Bronchial epithelial cell (primary cell): ENCODE results near the gene FASTKD3. TPM values are rescaled to one million over a fixed set of nuclear protein-coding genes. Genes with fewer than 3 reads are reported as not detected.

ENCODE experiments used
- DNase-seq: peaks from one replicate; pipeline ENCODE4 v3.0.0-alpha.2; 2010; ENCODE audit warnings: low read depth
- FAIRE-seq: peaks from 2 replicates; lab custom pipeline; 2011; peaks lifted over from hg19 to GRCh38; lab: Jason Lieb, UNC
- H3K27me3 ChIP-seq: 2 replicates; pipeline ENCODE4 v1.5.1; 2011; ENCODE audit warnings: low read length; ENCODE audit not compliant: control insufficient read depth, insufficient read depth
- H3K36me3 ChIP-seq: 2 replicates; pipeline ENCODE4 v1.5.1; 2011; ENCODE audit warnings: low read length; ENCODE audit not compliant: control insufficient read depth, insufficient read depth
- H3K4me3 ChIP-seq: 2 replicates; pipeline ENCODE4 v1.5.1; 2011; ENCODE audit warnings: mild to moderate bottlenecking, low read depth, low read length, control low read depth
- CTCF ChIP-seq: IDR thresholded peaks from 2 replicates; pipeline ENCODE4 v1.5.1; 2011; ENCODE audit warnings: mild to moderate bottlenecking, moderate library complexity, low read length, control low read depth, inconsistent platforms; ENCODE audit not compliant: insufficient read depth, severe bottlenecking
- total RNA-seq: library from RNA; depleted of rRNA; stranded (reverse); fragments of >200 nt; gene quantifications from 2 replicates; pipeline ENCODE4 v1.2.1, GENCODE V29; 2014

Gene FASTKD3
- total RNA-seq, 1 donor from 2014 or later, result 5.8 TPM

GRCh38 chr5:7871653-7872052 lies 2.8 kb upstream of the FASTKD3 start:
- H3K27me3 ChIP-seq, result no peaks in the 10 kb centered on the region
- TF ChIP-seq CTCF, result no peak
- DNase-seq (no peak), FAIRE-seq (no peak)
- H3K4me3 ChIP-seq, result no peak overlapping the region
- peaks cover 9% of the 10 kb centered on the region for H3K36me3 ChIP-seq

- no peak for TF ChIP-seq CTCF
- Histone ChIP-seq H3K4me3 (peak overlapping the region; percentile 74), H3K27me3 (no peaks in the 10 kb centered on the region), H3K36me3 (peaks cover 1% of the 10 kb centered on the region)
- no peak for FAIRE-seq
- no peak for DNase-seq
These were observed 774 bp upstream of the FASTKD3 start for GRCh38 chr5:7869474-7870136.

- H3K36me3 ChIP-seq, result peaks cover 1% of the 10 kb centered on the region
- no peak for FAIRE-seq
- DNase-seq, result no peak
- H3K4me3 ChIP-seq, result peak overlapping the region; percentile 74
- TF ChIP-seq CTCF, result no peak
- no peaks in the 10 kb centered on the region for H3K27me3 ChIP-seq
These were observed 431 bp downstream of the FASTKD3 start for GRCh38 chr5:7868427-7868772.

- TF ChIP-seq CTCF, result no peak
- Histone ChIP-seq H3K36me3 (peaks cover 1% of the 10 kb centered on the region), H3K4me3 (no peak overlapping the region), H3K27me3 (no peaks in the 10 kb centered on the region)
- DNase-seq (no peak), FAIRE-seq (no peak)
These were observed 1.6 kb downstream of the FASTKD3 start for GRCh38 chr5:7867260-7867659.

- FAIRE-seq, result no peak
- TF ChIP-seq CTCF, result no peak
- peaks cover 1% of the 10 kb centered on the region for H3K36me3 ChIP-seq
- no peaks in the 10 kb centered on the region for H3K27me3 ChIP-seq
- DNase-seq, result no peak
- H3K4me3 ChIP-seq, result no peak overlapping the region
These were observed 2.6 kb downstream of the FASTKD3 start for GRCh38 chr5:7866196-7866595.

GRCh38 chr5:7857926-7858632 lies 10.8 kb downstream of the FASTKD3 start:
- DNase-seq (no peak), FAIRE-seq (no peak)
- no peak overlapping the region for H3K4me3 ChIP-seq
- TF ChIP-seq CTCF, result no peak
- no peaks in the 10 kb centered on the region for H3K27me3 ChIP-seq
- H3K36me3 ChIP-seq, result peaks cover 1% of the 10 kb centered on the region
